Measurements from ENCODE around the gene DPF3. TPM values are rescaled to one million over a fixed set of nuclear protein-coding genes. Genes with fewer than 3 reads are reported as not detected.

The DPF3 gene
- total RNA-seq, 2 donors from 2014 or later, result 11.0 TPM; not detected in 1

DNA sequence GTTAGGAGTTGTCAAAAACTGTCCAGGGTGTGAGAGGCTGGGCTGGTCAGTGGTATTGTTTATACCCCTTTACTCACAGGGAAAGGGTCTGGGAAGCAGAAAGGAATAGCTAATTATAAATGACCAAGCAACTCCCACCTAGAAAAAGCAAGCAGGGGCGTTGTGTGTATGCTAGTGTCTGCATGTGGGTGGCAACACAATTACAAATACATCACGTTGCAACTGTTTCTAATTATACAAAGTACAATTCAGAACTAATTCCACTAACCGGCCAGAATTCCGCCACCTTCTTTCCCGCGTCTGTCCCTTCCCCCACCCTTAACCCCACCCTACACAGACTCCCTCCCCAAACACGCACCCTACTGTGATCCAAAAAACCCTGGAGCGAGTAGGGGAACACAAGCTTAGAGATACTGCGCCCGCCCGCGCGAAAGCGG is 2.2 kb downstream of the DPF3 start:
- no peaks in the 10 kb centered on the region for H3K9me3 ChIP-seq
- no peak for TF ChIP-seq POLR2AphosphoS5 (IDR thresholded peaks at IDR 0.05)
- TF ChIP-seq, protein P1, sequence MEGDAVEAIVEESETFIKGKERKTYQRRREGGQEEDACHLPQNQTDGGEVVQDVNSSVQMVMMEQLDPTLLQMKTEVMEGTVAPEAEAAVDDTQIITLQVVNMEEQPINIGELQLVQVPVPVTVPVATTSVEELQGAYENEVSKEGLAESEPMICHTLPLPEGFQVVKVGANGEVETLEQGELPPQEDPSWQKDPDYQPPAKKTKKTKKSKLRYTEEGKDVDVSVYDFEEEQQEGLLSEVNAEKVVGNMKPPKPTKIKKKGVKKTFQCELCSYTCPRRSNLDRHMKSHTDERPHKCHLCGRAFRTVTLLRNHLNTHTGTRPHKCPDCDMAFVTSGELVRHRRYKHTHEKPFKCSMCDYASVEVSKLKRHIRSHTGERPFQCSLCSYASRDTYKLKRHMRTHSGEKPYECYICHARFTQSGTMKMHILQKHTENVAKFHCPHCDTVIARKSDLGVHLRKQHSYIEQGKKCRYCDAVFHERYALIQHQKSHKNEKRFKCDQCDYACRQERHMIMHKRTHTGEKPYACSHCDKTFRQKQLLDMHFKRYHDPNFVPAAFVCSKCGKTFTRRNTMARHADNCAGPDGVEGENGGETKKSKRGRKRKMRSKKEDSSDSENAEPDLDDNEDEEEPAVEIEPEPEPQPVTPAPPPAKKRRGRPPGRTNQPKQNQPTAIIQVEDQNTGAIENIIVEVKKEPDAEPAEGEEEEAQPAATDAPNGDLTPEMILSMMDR (IDR thresholded peaks at IDR 0.05), result no peak
- WGBS, result 3% methylated on average over 14 of the region's 14 CpGs
- peaks cover 11% of the 10 kb centered on the region for H3K27me3 ChIP-seq (replicated peaks; ENCODE audit: insufficient read depth)
- no peak overlapping the region for H3K27ac ChIP-seq
- no peak for DNase-seq (ENCODE audit: low spot score)
- H3K36me3 ChIP-seq, result no peaks in the 10 kb centered on the region
- intact Hi-C loops (cut with DNase I), result no loop called here
- H3K4me1 ChIP-seq (replicated peaks), result peaks cover 13% of the 10 kb centered on the region
- H3K4me3 ChIP-seq, result peak overlapping the region; percentile 39 to 57

DNA sequence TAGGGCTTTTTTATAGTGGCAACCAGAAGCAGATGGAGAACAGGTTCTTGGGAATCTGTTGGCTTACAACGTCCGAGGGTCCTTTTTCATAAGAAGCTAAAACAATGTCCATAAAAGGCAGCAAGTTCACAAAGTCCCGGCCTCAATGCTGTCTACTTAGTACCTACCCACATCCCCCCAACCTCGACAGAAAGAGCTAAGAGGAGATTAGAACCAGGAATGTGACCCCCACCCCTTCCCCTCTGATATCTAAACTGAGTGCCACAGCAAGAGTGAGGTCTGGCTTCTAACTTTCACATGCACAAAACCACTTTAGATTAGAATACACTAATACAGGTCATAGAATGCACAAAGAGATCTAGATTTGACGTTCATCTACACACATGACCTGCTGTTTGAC is 4.5 kb downstream of the DPF3 start:
- peaks cover 4% of the 10 kb centered on the region for H3K4me1 ChIP-seq (replicated peaks)
- no peaks in the 10 kb centered on the region for H3K36me3 ChIP-seq
- WGBS, result 67% methylated on average over 5 of the region's 5 CpGs
- no peak for TF ChIP-seq POLR2AphosphoS5 (IDR thresholded peaks at IDR 0.05)
- TF ChIP-seq, protein P1 (IDR thresholded peaks at IDR 0.05), result no peak
- TF ChIP-seq POLR2A (IDR thresholded peaks at IDR 0.05), result no peak
- DNase-seq (ENCODE audit: low spot score), result no peak
- H3K9me3 ChIP-seq, result no peaks in the 10 kb centered on the region
- intact Hi-C loops (cut with DNase I), result no loop called here
- H3K4me3 ChIP-seq, result no peak overlapping the region
- H3K27ac ChIP-seq, result no peak overlapping the region
- H3K27me3 ChIP-seq (replicated peaks; ENCODE audit: insufficient read depth), result peaks cover 11% of the 10 kb centered on the region

GRCh38 chr14:72888636-72889201 is 5.2 kb downstream of the DPF3 start:
- TF ChIP-seq, protein P1 (IDR thresholded peaks at IDR 0.05), result no peak
- no peak for TF ChIP-seq POLR2A (IDR thresholded peaks at IDR 0.05)
- TF ChIP-seq POLR2AphosphoS5 (IDR thresholded peaks at IDR 0.05), result no peak
- Histone ChIP-seq H3K27ac (no peak overlapping the region), H3K4me3 (no peak overlapping the region), H3K36me3 (no peaks in the 10 kb centered on the region), H3K27me3 (replicated peaks; ENCODE audit: insufficient read depth) (peaks cover 11% of the 10 kb centered on the region), H3K9me3 (no peaks in the 10 kb centered on the region), H3K4me1 (replicated peaks) (peaks cover 4% of the 10 kb centered on the region)
- DNase-seq (ENCODE audit: low spot score), result no peak
- intact Hi-C loops (cut with DNase I), result no loop called here
- WGBS, result 74% methylated on average over 2 of the region's 2 CpGs

DNA sequence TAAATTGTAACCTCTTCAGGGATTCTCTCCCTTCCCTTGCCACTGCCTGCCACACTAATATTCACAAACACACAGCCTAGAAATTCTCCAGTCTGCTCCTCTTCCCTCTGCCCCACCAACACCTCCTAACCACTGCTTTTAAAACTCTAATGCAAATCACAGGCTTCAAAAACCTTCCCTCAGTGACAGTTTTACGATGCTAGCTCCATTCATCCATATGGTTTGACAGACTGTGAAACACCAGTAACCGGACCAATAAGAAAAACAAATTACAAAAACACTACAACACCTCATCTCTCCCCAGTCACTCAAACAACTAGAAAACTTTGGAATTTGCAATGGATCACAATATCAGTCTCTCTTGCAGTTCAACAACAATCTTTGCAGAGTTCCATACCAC is 5.7 kb downstream of the DPF3 start:
- no peak overlapping the region for H3K4me3 ChIP-seq
- peaks cover 4% of the 10 kb centered on the region for H3K4me1 ChIP-seq (replicated peaks)
- H3K9me3 ChIP-seq, result no peaks in the 10 kb centered on the region
- 68% methylated on average over 2 of the region's 2 CpGs for WGBS
- intact Hi-C loops (cut with DNase I), result no loop called here
- no peak for TF ChIP-seq POLR2A (IDR thresholded peaks at IDR 0.05)
- TF ChIP-seq POLR2AphosphoS5 (IDR thresholded peaks at IDR 0.05), result no peak
- TF ChIP-seq, protein P1 (IDR thresholded peaks at IDR 0.05), result no peak
- no peak for DNase-seq (ENCODE audit: low spot score)
- peaks cover 11% of the 10 kb centered on the region for H3K27me3 ChIP-seq (replicated peaks; ENCODE audit: insufficient read depth)
- H3K27ac ChIP-seq, result no peak overlapping the region
- no peaks in the 10 kb centered on the region for H3K36me3 ChIP-seq

GRCh38 chr14:72887514-72887913 is 6.4 kb downstream of the DPF3 start:
- peaks cover 4% of the 10 kb centered on the region for H3K4me1 ChIP-seq (replicated peaks)
- intact Hi-C loops (cut with DNase I), result no loop called here
- H3K4me3 ChIP-seq, result no peak overlapping the region
- H3K27ac ChIP-seq, result no peak overlapping the region
- WGBS, result 92% methylated on average over 3 of the region's 3 CpGs
- no peak for TF ChIP-seq POLR2A (IDR thresholded peaks at IDR 0.05)
- TF ChIP-seq, protein P1 (IDR thresholded peaks at IDR 0.05), result no peak
- TF ChIP-seq POLR2AphosphoS5 (IDR thresholded peaks at IDR 0.05), result no peak
- H3K36me3 ChIP-seq, result no peaks in the 10 kb centered on the region
- H3K9me3 ChIP-seq, result no peaks in the 10 kb centered on the region
- H3K27me3 ChIP-seq (replicated peaks; ENCODE audit: insufficient read depth), result peaks cover 11% of the 10 kb centered on the region
- no peak for DNase-seq (ENCODE audit: low spot score)

Data from prostate gland (tissue), 2 donors.